HG02588 (cell line): ENCODE results near the gene KCNIP3.
"Not testable (repeated sequence)": the region's sequence is repeated elsewhere in the genome, so short reads cannot be mapped to it uniquely, and the experiment has no call there.

Source experiments
- ATAC-seq: cut with Tn5 transposase; IDR thresholded peaks from one replicate; pipeline ENCODE4 v1.9.1; 2021; ENCODE audit warnings: mild to moderate bottlenecking, moderate library complexity; ENCODE audit not compliant: unreplicated experiment

KCNIP3 gene

GRCh38 chr2:95356821-95357700, 59.9 kb downstream of the KCNIP3 start:
- ATAC-seq = no peak

DNA sequence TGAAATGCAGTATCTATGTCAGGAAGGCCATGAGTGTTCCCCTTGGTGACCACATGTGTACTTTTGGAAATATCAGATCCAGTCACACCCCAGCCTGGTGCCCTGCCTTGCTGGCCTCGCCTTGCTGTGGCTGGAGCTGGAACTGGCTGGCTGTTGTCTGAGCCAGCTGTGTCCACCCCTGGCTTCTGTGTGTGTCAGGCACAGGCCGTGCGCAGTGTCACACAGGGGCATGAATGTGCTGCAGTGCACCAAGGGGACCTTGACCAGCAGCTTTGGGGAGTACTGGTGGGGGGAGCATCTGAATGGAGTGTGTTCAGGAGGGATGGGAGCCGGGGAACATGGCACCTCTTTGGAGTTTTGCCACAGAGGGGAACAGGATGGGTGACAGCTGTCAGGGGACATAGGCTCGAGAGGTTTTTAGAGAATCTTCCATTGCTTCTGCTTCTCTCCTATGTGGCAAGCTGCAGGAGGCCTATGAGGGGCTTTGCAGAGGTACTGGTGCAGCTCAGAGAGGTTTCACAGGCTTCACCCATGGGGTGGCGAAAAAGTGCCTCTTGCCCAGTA, 60.7 kb downstream of the KCNIP3 start:
- ATAC-seq = no peak

- no peak for ATAC-seq
Measured at GRCh38 chr2:95359031-95359430, 61.9 kb downstream of the KCNIP3 start.

- ATAC-seq = no peak
Measured at GRCh38 chr2:95359501-95359930, 62.4 kb downstream of the KCNIP3 start.

DNA sequence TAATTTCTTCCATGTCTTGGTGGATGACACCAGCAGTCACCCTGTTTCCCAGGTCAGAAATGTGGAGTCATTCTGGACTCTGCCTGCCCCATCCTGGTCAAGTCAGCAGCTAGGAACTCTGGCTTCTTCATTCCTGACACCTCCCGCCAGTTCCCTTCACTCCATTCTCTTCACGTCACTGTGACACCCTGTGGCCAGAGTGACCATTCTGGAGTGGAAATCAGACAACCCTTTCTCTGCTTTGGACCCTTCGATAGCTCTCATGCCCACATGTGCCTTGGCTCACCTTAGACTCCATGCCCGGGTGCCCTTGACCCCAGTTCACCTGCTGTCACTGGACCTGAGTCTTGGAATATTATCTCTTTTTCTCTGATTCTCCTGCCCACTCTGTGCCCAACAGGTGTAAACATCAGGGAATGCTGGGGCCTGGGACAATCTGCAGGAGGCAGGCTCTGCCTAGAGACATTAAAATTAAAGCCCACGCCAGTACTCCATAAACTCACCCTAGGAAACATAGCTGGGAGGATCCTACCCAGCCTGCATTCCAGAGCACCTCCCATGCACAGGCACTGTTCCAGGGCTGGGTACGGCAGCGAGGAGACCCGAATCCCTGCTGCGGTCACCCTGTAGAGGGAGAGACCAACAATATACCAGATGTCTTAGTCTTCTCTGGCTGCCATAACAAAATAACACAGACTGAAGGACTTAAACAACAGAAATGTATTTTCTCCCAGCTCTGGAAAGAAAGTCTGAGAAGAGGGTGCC, 64.3 kb downstream of the KCNIP3 start:
- no peak for ATAC-seq

DNA sequence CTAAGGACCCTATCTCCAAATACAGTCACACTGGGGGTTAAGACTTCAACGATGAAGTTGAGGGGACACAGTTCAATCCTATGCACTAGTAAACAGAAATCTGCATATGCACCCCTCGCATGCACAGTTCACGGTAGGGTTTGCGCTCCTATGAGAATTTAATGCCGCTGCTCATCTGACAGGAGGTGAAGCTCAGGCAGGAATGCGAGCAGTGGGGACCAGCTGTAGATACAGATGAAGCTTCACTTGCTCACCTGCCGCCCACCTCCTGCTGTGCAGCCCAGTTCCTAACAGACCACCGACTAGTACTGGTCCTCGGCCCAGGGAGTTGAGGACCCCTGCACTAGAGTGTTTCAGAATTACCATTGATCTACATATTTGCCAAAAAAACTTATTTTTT, 65.3 kb downstream of the KCNIP3 start:
- ATAC-seq = no peak

GRCh38 chr2:95366514-95366913, 69.4 kb downstream of the KCNIP3 start:
- no peak for ATAC-seq

- ATAC-seq = no peak
Measured at GRCh38 chr2:95372216-95372829, 75.2 kb downstream of the KCNIP3 start.

GRCh38 chr2:95372845-95373244, 75.7 kb downstream of the KCNIP3 start:
- ATAC-seq = no peak

- ATAC-seq = no peak
Measured at GRCh38 chr2:95374029-95374428, 76.9 kb downstream of the KCNIP3 start.

- no peak for ATAC-seq
Measured at GRCh38 chr2:95374451-95374920, 77.3 kb downstream of the KCNIP3 start.

GRCh38 chr2:95374921-95375471, 77.8 kb downstream of the KCNIP3 start:
- ATAC-seq = no peak

DNA sequence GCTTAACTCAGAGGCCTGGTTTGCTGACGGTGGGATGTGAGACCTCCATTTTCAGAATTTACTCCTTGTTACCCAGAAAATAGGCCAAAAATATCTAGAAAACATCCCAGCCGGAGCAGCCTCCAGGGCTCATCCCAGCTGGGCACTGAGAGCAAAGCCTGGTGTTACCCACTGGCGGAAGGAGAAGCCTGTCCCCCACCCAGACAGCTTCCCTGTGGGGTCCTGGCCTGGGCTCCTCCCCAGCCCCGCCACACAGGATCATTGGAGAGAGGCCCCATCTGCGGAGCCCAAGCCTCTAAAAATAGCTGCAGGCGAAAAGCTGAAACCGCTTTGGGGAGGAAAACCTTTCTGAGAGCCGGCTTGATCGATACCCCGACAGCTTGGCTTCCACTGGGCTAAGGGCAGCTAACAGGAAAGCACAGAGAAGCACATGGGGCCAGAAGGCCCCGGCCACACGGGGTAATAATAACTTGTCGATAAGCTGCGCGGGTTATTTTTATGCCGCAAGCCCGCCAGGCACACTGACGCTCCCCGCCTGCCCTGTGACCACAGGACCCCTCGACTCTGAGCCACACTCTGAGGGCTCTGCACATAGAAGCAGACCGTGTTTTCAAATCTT, 78.5 kb downstream of the KCNIP3 start:
- ATAC-seq = no peak

DNA sequence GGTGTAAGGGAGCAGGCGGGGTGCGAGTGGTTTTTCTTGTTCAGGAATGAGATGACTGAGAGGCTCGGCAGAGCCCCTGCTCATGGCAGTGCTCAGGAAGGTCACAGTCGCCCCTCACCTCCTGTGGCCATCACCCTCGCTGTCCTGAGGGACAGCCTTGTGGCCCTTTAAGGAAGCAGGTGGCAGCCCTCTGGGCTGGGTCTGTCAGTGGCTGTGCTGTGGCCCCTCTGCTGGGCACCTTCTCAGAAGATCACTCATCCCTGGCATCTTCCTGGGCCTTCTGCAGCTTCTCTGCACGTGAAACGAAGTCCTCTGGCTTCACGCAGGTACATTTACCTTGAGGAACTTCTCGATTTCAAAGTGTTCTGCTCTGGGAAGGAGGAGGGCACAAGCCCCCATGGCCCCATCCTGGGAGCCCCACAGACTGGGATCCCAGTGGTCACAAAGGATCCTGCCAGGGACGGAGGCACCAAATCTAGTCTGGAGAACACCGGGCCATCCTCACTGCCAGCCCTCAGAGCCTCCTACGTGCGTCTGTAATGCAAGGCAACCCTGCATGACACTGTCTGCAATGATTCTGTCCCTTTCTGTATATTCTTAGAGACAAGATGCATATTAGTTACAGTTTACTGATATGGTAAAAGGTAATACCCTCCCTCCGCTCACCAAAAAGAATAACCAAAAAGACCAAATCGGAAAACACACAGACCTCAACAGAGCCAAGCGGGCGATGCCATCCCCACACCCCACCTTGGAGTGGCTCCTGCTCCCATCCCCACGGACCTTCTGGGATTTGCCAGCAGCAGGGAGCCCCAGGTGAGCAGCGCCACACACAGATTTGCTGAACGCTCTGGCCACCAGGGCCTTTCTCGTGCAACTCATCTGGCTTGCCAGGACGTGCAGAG, 79.4 kb downstream of the KCNIP3 start:
- ATAC-seq = no peak

GRCh38 chr2:95377216-95378123, 80.3 kb downstream of the KCNIP3 start:
- ATAC-seq = no peak

DNA sequence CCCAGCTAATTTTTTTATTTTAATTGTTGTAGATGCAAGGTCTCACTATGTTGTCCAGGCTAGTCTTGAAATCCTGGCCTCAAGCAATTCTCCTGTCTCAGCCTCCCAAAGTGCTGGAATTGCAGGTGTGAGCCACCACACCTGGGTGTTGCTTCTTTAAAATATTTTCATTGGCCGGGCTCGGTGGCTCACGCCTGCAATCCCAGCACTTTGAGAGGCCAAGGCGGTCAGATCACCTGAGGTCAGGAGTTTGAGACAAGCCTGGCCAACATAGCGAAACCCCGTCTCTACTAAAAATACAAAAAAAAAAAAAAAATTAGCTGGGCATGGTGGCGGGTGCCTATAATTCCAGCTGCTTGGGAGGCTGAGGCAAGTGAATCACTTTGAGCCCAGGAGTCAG, 81.1 kb downstream of the KCNIP3 start:
- not testable (repeated sequence) for ATAC-seq

DNA sequence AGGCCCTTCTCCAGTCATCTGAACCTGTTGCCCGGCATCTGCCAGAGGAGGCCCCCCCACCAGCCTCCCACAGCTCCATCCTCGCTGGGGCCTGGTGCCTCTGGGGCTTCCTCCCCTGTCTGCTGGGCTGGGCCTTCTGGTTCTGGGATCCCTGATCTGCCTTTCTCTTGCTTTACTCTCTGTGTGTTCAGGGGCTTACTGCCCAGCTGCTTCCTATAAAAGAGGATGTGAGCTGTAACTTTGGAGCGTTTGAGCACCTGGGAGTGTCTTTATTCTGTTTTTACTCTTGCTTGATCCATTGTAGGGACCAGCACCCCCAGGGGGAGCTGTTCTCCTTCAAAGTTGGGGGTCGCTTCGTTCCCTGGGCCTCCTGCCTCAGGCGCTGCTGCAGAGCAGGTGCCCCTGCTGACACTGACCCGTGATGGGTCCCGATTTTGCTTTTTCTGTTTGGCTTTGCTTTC, 82.3 kb downstream of the KCNIP3 start:
- ATAC-seq = no peak

DNA sequence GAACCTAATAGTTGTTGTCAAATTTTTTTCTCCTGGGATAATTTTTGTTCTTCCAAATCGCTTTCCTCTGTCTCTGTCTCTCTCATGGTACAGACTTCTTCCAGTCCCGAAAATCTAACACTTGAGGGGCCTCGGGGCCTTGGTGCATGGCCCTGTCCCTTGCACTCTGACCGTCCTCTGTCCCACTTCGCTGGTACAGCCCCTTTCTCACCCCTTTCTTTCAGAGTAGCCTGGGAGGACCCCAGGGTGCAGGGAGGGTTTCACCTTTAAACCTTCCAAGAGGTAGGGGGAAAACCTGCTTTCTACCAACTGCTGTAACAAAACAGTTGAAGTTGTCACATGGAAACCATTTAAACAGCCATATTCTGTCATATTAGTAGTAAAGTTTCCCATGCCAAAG, 83.1 kb downstream of the KCNIP3 start:
- ATAC-seq = no peak
